ENCODE results near the gene ZC3H4. TPM values are rescaled to one million over a fixed set of nuclear protein-coding genes. Genes with fewer than 3 reads are reported as not detected.

ZC3H4 gene
- total RNA-seq, 1 experiment from 2014 or later: 45.1 TPM

- TF ChIP-seq YY1 (IDR thresholded peaks at IDR 0.05; ENCODE audit: extremely low read depth, insufficient replicate concordance, low read depth, low read length) (no peak), ZBTB33 (IDR thresholded peaks at IDR 0.05; ENCODE audit: extremely low read depth, insufficient replicate concordance, low read length) (no peak), ZNF274 (IDR thresholded peaks at IDR 0.05; ENCODE audit: low read depth, low read length) (no peak), POLR2AphosphoS5 (IDR thresholded peaks at IDR 0.05; ENCODE audit: low read depth, low read length) (no peak), EGR1 (IDR thresholded peaks at IDR 0.05; ENCODE audit: low read depth) (no peak), CBX3 (IDR thresholded peaks at IDR 0.05; ENCODE audit: low read depth) (no peak), ATF3 (IDR thresholded peaks at IDR 0.05) (no peak), FOSL1 (IDR thresholded peaks at IDR 0.05; ENCODE audit: low read depth) (no peak), JUND (IDR thresholded peaks at IDR 0.05) (no peak)
Observed at GRCh38 chr19:47047272-47047762, 66.3 kb downstream of the ZC3H4 start (continued).

- Histone ChIP-seq H3K27ac (ENCODE audit: low read depth, low read length) (no peak overlapping the region), H4K20me1 (ENCODE audit: insufficient read depth) (no peaks in the 10 kb centered on the region), H3K4me3 (replicated peaks in 1 of 2; ENCODE audit: low read depth in 1 of 2, low read length in 2 of 2) (no peak overlapping the region), H2AFZ (ENCODE audit: low read depth, low read length, poor library complexity, severe bottlenecking) (no peak overlapping the region), H3K4me1 (ENCODE audit: control insufficient read depth in 1 of 2, insufficient read depth in 2 of 2, low read length in 2 of 2) (peaks cover 4 to 14% of the 10 kb centered on the region in 2 experiments; a peak in 3 of 4 replicates), H3K9me2 (ENCODE audit: insufficient read depth) (no peaks in the 10 kb centered on the region), H3K36me3 (ENCODE audit: control insufficient read depth in 1 of 2, insufficient read depth in 2 of 2, low read length in 2 of 2) (no peaks in the 10 kb centered on the region; a peak in 1 of 4 replicates), H3K9ac (ENCODE audit: low read length) (no peak overlapping the region), H3K4me2 (ENCODE audit: low read length) (no peak overlapping the region), H3K27me3 (ENCODE audit: insufficient read depth, low read length) (no peaks in the 10 kb centered on the region), H3K9me3 (ENCODE audit: control insufficient read depth in 1 of 2, insufficient read depth in 1 of 2, low read depth in 1 of 2, low read length in 2 of 2) (no peaks in the 10 kb centered on the region), H3K79me2 (ENCODE audit: insufficient read depth, low read length) (peaks cover 8% of the 10 kb centered on the region; the same call in 1 of the 2 replicates)
- CTCF ChIA-PET: no interaction called here
- ATAC-seq (no peak), DNase-seq (ENCODE audit: low read depth, low spot score) (no peak)
- BruUV-seq (replicated peaks): no TSS peak
- intact Hi-C loops (cut with micrococcal nuclease): no loop called here
- POLR2A ChIA-PET: no interaction called here
- no peak for TF ChIP-seq ZFX (IDR thresholded peaks at IDR 0.05)
- TF ChIP-seq POLR2AphosphoS5 (IDR thresholded peaks at IDR 0.05; ENCODE audit: low read depth, low read length): no peak
- TF ChIP-seq MAX (IDR thresholded peaks at IDR 0.05): no peak
- TF ChIP-seq FOSL1 (IDR thresholded peaks at IDR 0.05; ENCODE audit: low read depth): no peak
- TF ChIP-seq ZNF274 (IDR thresholded peaks at IDR 0.05; ENCODE audit: low read depth, low read length): no peak
- TF ChIP-seq ELF1 (IDR thresholded peaks at IDR 0.05; ENCODE audit: borderline replicate concordance, low read depth): no peak
- TF ChIP-seq REST (IDR thresholded peaks at IDR 0.05; ENCODE audit: low read depth): no peak
- TF ChIP-seq RAD21 (IDR thresholded peaks at IDR 0.05; ENCODE audit: low read depth): no peak
- TF ChIP-seq EZH2phosphoT487 (IDR thresholded peaks at IDR 0.05; ENCODE audit: borderline replicate concordance): no peak
- no peak for TF ChIP-seq POLR2A (IDR thresholded peaks at IDR 0.05; ENCODE audit: borderline replicate concordance, extremely low read depth, insufficient read depth, insufficient read length)
- no peak for TF ChIP-seq CEBPB (IDR thresholded peaks at IDR 0.05; ENCODE audit: low read depth)
- TF ChIP-seq YY1 (IDR thresholded peaks at IDR 0.05; ENCODE audit: extremely low read depth, insufficient replicate concordance, low read depth, low read length): no peak
- no peak for TF ChIP-seq SIN3A (IDR thresholded peaks at IDR 0.05; ENCODE audit: low read depth)
- TF ChIP-seq CBX3 (IDR thresholded peaks at IDR 0.05; ENCODE audit: low read depth): no peak
- TF ChIP-seq EGR1 (IDR thresholded peaks at IDR 0.05; ENCODE audit: low read depth): no peak
- RAD21 ChIA-PET (ENCODE audit: low non-redundant PET in 1 of 2, low total read pairs in 2 of 2, uncharacterized antibody in 2 of 2, unreplicated experiment in 2 of 2): interaction anchor here in 1 of 2 experiments (0.8 kb wide), 1 partner anchor 18 kb away, joined by 3 read pairs; no protein-coding TSS in a partner anchor
Observed at GRCh38 chr19:47045867-47046470, 67.6 kb downstream of the ZC3H4 start.
